Measurements from ENCODE around the gene KRTAP2-4.
"Not testable (repeated sequence)": the region's sequence is repeated elsewhere in the genome, so short reads cannot be mapped to it uniquely, and the experiment has no call there.

Gene KRTAP2-4

DNA sequence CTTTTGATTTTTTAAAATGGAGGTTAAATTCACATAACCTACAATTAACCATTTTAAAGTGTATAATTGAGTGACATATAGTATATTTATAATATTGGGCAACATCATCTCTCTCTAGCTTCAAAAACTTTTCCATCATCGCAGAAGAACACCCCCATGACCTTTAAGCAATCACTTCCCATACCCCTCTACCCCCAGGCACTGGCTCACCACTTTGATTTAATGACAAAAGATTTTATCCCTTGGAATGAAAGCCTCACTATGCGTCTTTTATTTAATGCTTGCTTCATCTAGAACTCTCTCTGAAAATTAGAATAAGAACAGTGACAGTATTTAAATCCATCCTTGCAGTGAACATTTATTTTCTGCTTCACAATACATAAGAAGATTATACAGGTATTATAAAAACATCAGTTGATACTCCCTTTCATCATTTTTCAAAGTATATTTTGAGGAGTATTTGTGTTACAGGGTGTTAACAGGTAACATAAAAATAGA is 27.8 kb downstream of the KRTAP2-4 start:
- DNase-seq (ENCODE audit: low spot score): no peak

DNA sequence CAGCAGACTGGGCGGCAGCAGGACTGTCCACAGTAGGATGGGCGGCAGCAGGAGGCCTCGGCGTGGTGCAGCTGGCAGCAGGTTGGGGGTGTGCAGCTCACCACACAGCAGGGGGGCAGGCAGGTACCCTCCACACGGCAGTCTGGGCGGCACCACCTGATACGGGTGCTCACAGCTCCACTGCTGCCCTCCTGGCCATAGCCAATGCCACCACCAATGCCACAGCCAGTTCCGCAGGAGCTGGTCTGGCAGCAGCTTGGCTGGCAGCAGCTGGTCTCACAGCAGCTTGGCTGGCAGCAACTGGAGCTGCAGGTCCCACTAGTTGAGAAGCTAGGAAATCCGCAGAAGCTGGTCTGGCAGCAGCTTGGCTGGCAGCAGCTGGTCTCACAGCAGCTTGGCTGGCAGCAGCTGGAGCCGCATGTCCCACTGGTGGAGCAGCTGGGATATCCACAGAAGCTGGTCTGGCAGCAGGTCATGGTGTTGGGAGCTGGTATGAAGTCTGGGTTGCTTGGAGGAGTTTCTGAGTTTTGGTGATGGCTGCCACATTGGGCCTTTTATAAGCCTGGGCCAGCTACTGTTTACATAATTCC is 31.2 kb downstream of the KRTAP2-4 start, which contains the start of gene KRTAP1-3:
TSS of gene KRTAP1-3 (minus strand) at position 529 of the 590 bp plus-strand sequence. CDS start at position 476, 53 bp downstream.
- DNase-seq (ENCODE audit: low spot score): not testable (repeated sequence)

DNA sequence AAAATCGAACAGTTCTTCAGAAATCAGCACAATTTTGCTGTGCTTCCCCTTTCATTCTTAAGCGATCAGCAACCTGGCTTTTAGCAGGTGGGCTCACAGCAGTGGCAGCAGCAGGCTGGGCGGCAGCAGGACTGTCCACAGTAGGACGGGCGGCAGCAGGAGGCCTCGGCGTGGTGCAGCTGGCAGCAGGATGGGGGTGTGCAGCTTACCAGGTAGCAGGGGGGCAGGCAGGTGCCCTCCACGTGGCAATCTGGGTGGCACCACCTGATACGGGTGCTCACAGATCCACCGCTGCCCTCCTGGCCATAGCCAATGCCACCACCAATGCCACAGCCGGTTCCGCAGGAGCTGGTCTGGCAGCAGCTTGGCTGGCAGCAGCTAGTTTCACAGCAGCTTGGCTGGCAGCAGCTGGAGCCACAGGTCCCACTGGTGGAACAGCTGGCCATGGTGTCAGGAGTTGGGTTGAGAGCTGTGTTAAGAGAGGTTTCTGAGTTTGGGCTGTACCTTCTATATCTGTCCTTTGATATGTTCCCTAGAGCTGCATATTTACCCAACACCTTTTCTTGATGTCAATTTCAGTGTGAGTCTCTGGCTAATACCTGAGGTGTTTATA is 35.9 kb downstream of the KRTAP2-4 start, which contains the start of gene KRTAP1-4:
TSS of gene KRTAP1-4 (minus strand) at position 563 of the 613 bp plus-strand sequence. CDS start at position 446, 117 bp downstream.
- no peak for DNase-seq (ENCODE audit: low spot score)

DNA sequence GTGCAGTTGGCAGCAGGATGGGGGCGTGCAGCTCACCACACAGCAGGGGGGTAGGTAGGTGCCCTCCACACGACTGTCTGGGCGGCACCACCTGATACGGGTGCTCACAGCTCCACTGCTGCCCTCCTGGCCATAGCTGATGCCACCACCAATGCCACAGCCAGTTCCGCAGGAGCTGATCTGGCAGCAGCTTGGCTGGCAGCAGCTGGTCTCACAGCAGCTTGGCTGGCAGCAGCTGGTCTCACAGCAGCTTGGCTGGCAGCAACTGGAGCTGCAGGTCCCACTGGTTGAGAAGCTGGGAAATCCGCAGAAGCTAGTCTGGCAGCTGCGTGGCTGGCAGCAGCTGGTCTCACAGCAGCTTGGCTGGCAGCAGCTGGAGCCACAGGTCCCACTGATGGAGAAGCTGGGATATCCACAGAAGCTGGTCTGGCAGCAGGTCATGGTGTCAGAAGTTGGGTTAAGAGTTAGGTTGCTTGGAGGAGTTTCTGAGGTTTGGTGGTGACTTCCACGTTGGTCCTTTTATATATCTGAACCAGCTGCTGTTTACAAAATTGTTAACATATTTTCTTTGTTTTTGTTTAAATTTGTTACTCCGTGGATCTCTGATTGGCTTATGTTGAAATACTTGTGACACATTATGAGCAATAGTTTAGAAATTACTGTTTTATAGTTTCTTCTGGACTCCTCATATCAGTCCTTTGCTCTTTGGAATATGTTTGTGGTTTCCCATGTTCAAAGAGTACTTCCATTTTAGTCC is 38.8 kb downstream of the KRTAP2-4 start, which contains the start of gene KRTAP1-5:
TSS of gene KRTAP1-5 (minus strand) at position 494 of the 757 bp plus-strand sequence. CDS start at position 441, 53 bp downstream.
- DNase-seq (ENCODE audit: low spot score): no peak

DNA sequence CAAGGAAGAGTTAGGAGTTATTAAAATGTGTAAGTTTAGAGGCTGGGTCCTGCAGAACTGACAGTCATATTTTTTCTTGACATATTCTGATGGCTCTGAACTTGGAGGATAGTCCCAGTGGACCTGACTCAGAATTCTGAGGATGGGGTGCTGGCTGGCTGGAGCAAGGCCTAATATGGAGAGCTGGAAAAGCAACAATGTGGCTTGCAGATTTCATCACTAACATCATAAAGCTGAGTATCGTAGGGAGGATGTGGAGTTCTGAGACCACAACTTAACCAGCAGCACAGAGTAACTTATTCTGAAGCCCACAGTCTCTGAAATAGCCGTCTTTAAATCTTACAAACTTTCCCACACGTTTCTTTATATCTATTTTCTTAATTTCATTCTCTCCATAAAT is 41.0 kb downstream of the KRTAP2-4 start:
- DNase-seq (ENCODE audit: low spot score): no peak

DNA sequence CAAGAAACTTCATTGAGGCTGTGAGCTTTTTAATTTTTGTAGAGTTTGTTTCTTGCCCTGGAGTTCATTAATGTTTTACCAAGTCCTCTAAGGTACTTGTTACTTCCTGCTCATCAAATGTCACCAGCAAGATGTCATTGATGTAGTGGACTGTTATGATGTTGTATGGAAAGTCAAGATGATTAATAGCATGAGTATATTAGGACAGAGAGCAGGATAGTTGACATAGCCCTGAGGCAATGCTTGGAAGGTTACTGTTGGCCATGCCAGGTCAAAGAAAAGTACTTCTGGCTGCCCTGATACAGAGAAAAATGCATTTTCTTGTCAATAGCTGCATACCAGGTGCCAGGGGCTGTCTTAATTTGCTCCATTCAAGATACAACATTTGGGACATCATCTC is 45.3 kb downstream of the KRTAP2-4 start:
- DNase-seq (ENCODE audit: low spot score): no peak

DNA sequence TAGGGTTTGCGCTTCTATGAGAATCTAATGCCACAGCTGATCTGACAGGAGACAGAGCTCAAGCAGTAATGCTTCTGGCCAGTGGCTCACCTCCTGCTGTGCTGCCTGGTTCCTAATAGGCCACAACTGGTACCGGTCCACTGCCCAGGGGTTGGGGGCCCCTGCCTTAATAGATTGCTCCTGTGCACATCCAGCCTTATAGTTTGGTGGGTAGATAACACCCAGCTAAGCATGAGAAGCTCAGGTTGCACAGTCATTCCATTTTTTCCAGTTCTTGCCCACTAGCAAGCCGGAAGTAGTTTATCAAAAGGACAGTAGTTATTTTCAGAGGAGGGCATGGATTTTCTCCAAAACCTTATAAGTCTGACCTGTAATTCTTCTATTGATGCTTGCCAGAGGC is 46.3 kb downstream of the KRTAP2-4 start:
- DNase-seq (ENCODE audit: low spot score): no peak

- DNase-seq (ENCODE audit: low spot score): no peak
Measured at GRCh38 chr17:41018541-41018940, 47.1 kb downstream of the KRTAP2-4 start.

DNA sequence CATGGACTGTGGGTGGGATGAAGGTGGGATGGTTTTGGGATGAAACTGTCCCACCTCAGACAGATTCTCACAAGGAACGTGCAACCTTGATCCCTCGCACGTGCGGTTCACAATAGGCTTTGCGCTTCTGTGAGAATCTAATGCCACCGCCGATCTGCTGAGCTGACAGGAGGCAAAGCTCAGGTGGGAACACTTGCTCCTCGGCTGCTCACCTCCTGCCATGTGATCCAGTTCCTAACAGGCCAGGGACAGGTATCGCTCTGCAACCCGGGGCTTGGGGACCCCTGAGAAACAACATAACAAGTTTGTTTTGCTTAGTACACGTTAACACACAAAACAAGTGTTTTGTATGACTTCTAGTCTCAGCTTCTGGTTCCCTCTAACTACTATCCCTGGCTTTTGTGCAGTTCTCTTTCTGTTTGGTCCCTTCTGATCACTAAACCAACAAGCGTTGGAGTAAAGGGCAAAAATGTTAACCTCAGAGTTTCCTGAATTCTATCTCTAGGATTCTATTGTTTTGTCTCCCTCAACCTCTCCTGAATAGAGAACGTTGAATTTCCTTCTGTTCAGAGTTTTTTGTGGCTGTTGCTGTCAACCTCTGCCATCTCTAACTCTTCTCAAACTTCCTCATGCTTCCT is 49.0 kb downstream of the KRTAP2-4 start:
- DNase-seq (ENCODE audit: low spot score): no peak

DNA sequence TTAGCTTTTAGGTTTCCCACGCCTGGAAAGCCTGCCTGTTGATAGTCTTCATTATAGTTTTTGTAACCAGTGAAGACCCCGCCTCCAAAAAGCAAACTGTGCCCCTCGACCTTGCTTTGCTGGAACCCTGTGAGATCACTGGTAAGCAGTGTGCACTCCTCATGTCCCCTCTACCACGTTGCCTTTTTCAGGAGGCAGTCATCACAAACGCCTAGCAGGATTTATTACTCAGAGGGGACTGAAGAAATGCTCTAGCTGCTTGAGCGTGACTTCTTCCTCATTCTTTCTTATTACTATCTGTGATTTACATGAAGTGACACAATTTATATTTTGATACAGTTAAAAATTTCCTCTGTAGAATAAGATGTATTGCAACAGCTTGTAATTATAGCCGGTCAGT is 50.2 kb downstream of the KRTAP2-4 start:
- DNase-seq (ENCODE audit: low spot score): no peak

Measured in activated CD4-positive, alpha-beta T cell treated with anti-CD3 and anti-CD28 coated beads, Interleukin-2, Interleukin-4, amounts not matched to agents 100 ng/mL and 50 ng/mL, durations not matched to agents 16 hours and 8 hours (primary cell).